ENCODE data around the gene MOB1A.
"Not testable (repeated sequence)": the region's sequence is repeated elsewhere in the genome, so short reads cannot be mapped to it uniquely, and the experiment has no call there.

The MOB1A gene

DNA sequence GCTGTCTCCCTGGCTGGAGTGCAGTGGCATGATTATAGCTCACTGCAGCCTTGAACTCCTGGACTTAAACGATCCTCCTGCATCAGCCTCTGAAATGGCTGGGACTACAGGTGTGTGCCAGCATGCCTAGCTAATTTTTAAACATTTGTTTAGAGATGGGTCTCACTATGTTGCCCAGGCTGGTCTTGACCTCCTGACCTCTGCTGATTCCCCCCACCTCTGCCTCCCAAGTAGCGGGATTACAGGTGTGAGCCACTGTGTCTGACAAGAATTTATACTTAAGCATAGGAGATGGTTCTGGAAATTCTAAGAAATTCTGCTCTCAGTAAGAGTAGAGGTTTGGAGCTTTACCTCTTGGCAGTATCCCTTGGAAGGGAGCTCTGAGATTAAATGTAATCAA, 38.0 kb upstream of the MOB1A start:
- peaks cover 88% of the 10 kb centered on the region for H3K36me3 ChIP-seq (ENCODE audit: control insufficient read depth, insufficient read depth, low read length)
- no peaks in the 10 kb centered on the region for H3K9me3 ChIP-seq (ENCODE audit: control insufficient read depth, low read length)
- no peak overlapping the region for H3K4me3 ChIP-seq (ENCODE audit: extremely low read depth, insufficient read depth, low read length, poor library complexity, severe bottlenecking)
- H3K4me1 ChIP-seq (ENCODE audit: control insufficient read depth, insufficient read depth, low read length, poor library complexity, severe bottlenecking), result no peaks in the 10 kb centered on the region
- no peak overlapping the region for H3K27ac ChIP-seq (ENCODE audit: low read depth, low read length, severe bottlenecking)
- 83 to 100% methylated on average over 1 of the region's 2 CpGs for WGBS, 2 experiments (ENCODE audit: insufficient coverage in 2 of 2)

DNA sequence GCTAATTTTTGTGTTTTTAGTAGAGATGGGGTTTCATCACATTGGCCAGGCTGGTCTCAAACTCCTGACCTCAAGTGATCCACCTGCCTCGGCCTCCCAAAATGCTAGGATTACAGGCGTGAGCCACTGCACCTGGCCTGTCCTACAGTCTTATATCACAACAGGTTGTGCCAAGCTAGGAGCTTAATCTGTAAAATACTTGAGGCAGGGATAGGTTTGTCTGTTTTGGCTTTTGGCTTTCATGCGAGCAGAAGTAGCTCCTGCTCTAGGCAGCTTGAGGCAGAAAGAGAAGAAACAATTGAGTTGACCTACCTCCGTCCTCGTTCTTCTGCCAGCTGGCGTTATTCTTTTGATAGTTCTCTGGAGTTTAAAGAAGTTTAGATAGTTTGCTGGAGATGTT, 37.1 kb upstream of the MOB1A start:
- H3K36me3 ChIP-seq (ENCODE audit: control insufficient read depth, insufficient read depth, low read length), result peaks cover 89% of the 10 kb centered on the region
- not testable (repeated sequence) for H3K4me1 ChIP-seq (ENCODE audit: control insufficient read depth, insufficient read depth, low read length, poor library complexity, severe bottlenecking); H3K9me3 ChIP-seq (ENCODE audit: control insufficient read depth, low read length); H3K4me3 ChIP-seq (ENCODE audit: extremely low read depth, insufficient read depth, low read length, poor library complexity, severe bottlenecking); H3K27ac ChIP-seq (ENCODE audit: low read depth, low read length, severe bottlenecking)
- 98% methylated on average over 5 to 6 of the region's 6 CpGs for WGBS, 2 experiments (ENCODE audit: insufficient coverage in 2 of 2)

DNA sequence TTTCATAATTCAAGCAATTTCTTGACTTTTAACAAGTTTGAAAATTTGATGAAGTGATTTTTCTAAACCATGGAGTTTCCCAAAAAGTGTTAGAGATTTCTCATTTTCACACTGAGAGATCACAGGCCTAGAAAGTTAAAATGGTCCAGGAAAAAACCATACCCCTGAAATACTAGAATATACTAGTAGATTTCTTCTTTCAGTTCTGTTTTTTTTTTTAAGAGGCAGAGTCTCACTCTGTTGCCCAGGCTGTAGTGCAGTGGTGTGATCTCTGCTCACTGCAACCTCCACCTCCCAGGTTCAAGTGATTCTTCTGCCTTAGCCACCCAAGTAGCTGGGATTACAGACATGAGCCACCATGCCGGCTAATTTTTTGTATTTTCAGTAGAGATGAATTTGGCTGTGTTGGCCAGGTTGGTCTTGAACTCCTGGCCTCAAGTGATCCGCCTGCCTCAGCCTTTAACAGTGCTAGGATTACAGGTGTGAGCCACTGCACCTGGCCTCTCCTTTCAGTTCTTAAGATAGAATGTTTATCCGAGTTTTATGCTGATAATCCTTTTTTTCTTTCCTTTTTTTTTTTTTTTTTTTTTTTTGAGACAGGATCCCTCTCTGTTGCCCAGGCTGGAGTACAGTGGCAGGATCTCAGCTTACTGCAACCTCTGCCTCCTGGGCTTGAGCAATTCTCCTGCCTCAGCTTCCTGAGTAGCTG, 34.2 kb upstream of the MOB1A start:
- no peaks in the 10 kb centered on the region for H3K4me1 ChIP-seq (ENCODE audit: control insufficient read depth, insufficient read depth, low read length, poor library complexity, severe bottlenecking)
- no peaks in the 10 kb centered on the region for H3K9me3 ChIP-seq (ENCODE audit: control insufficient read depth, low read length)
- H3K27ac ChIP-seq (ENCODE audit: low read depth, low read length, severe bottlenecking), result no peak overlapping the region
- H3K36me3 ChIP-seq (ENCODE audit: control insufficient read depth, insufficient read depth, low read length), result peaks cover 91% of the 10 kb centered on the region
- H3K4me3 ChIP-seq (ENCODE audit: extremely low read depth, insufficient read depth, low read length, poor library complexity, severe bottlenecking), result no peak overlapping the region
- 100% methylated on average over 2 of the region's 3 CpGs for WGBS, 2 experiments (ENCODE audit: insufficient coverage in 2 of 2)

DNA sequence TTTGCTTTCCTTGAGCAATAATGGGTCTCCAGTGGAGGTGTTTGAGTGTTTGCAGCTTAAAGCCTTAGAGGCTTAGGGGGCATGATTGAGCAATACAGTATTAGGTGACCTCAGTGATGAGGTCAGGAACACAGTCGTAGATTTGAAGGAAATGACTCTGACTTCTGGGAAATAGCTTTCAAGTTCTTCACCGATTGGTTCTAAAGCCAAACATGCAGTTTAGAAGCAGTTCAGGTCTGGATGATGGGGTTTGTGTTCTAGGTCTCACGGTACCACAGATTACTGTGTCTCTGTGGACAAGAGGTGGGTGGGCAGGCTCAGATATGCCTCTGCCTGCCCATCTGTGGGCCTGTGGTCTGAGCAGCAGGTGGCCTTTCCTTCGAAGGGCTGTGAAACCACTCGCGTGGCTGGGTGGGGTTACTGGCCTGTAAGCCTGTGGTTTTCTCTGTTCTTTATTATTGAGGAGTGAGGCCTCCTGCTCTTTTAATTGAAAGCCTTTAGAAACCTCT, 27.6 kb upstream of the MOB1A start:
- H3K27ac ChIP-seq (ENCODE audit: low read depth, low read length, severe bottlenecking), result no peak overlapping the region
- no peak overlapping the region for H3K4me3 ChIP-seq (ENCODE audit: extremely low read depth, insufficient read depth, low read length, poor library complexity, severe bottlenecking)
- 90 to 91% methylated on average over 3 to 6 of the region's 6 CpGs for WGBS, 2 experiments (ENCODE audit: insufficient coverage in 2 of 2)
- peaks cover 96% of the 10 kb centered on the region for H3K36me3 ChIP-seq (ENCODE audit: control insufficient read depth, insufficient read depth, low read length)
- H3K4me1 ChIP-seq (ENCODE audit: control insufficient read depth, insufficient read depth, low read length, poor library complexity, severe bottlenecking), result no peaks in the 10 kb centered on the region
- H3K9me3 ChIP-seq (ENCODE audit: control insufficient read depth, low read length), result no peaks in the 10 kb centered on the region

GRCh38 chr2:74205596-74205995, 26.9 kb upstream of the MOB1A start:
- 94 to 96% methylated on average over 3 to 5 of the region's 6 CpGs for WGBS, 2 experiments (ENCODE audit: insufficient coverage in 2 of 2)
- no peak overlapping the region for H3K4me3 ChIP-seq (ENCODE audit: extremely low read depth, insufficient read depth, low read length, poor library complexity, severe bottlenecking)
- peaks cover 95% of the 10 kb centered on the region for H3K36me3 ChIP-seq (ENCODE audit: control insufficient read depth, insufficient read depth, low read length)
- no peak overlapping the region for H3K27ac ChIP-seq (ENCODE audit: low read depth, low read length, severe bottlenecking)
- no peaks in the 10 kb centered on the region for H3K9me3 ChIP-seq (ENCODE audit: control insufficient read depth, low read length)
- H3K4me1 ChIP-seq (ENCODE audit: control insufficient read depth, insufficient read depth, low read length, poor library complexity, severe bottlenecking), result peaks cover 4% of the 10 kb centered on the region

DNA sequence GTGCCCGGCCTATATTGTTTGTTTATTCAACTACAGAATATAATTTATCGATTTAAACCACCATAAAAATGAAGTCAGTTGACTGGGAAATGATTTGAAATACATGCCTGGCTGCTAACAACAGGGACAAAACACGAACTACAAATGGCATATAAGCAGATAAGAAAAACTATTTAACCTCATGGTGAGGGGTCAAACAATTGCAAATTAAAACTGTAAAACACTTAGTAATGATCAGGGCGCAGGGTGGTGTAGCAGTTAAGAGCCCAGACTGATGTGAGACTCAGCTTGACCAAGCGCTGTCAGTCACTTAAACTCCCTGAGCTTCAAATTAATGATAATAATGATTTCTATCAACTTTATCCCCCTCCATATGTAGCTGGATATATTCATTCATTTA, 26.4 kb upstream of the MOB1A start:
- Histone ChIP-seq H3K9me3 (ENCODE audit: control insufficient read depth, low read length) (no peaks in the 10 kb centered on the region), H3K36me3 (ENCODE audit: control insufficient read depth, insufficient read depth, low read length) (peaks cover 92% of the 10 kb centered on the region), H3K27ac (ENCODE audit: low read depth, low read length, severe bottlenecking) (no peak overlapping the region), H3K4me3 (ENCODE audit: extremely low read depth, insufficient read depth, low read length, poor library complexity, severe bottlenecking) (no peak overlapping the region), H3K4me1 (ENCODE audit: control insufficient read depth, insufficient read depth, low read length, poor library complexity, severe bottlenecking) (peaks cover 5% of the 10 kb centered on the region)
- WGBS, 2 experiments (ENCODE audit: insufficient coverage in 2 of 2), result 80% methylated on average over 1 of the region's 5 CpGs; no CpG with 5 or more reads in 1 of the 2 experiments

GRCh38 chr2:74204436-74204835, 25.8 kb upstream of the MOB1A start:
- no peak overlapping the region for H3K27ac ChIP-seq (ENCODE audit: low read depth, low read length, severe bottlenecking)
- peaks cover 85% of the 10 kb centered on the region for H3K36me3 ChIP-seq (ENCODE audit: control insufficient read depth, insufficient read depth, low read length)
- no peak overlapping the region for H3K4me3 ChIP-seq (ENCODE audit: extremely low read depth, insufficient read depth, low read length, poor library complexity, severe bottlenecking)
- 100% methylated on average over 3 of the region's 3 CpGs for WGBS, 2 experiments (ENCODE audit: insufficient coverage in 2 of 2)
- no peaks in the 10 kb centered on the region for H3K9me3 ChIP-seq (ENCODE audit: control insufficient read depth, low read length)
- peaks cover 8% of the 10 kb centered on the region for H3K4me1 ChIP-seq (ENCODE audit: control insufficient read depth, insufficient read depth, low read length, poor library complexity, severe bottlenecking)

DNA sequence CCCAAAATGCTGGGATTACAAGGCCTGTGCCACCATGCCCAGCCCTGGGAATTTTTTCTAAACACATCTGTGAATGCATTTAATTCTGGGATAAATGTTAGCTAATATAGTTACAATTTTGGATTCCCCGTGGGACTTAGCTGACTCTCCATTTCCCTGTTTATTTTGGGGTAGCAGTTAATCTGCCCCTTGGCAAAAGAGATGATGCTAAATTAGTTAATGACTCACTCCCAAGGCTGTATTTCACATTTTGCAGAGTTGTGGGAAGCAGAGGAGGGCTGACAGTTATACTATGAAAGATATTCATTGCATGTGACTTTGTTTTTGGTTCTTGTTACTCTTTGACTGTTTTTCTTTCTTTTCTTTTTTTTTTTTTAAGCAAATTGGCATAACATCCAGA, 22.9 kb upstream of the MOB1A start:
- Histone ChIP-seq H3K4me3 (ENCODE audit: extremely low read depth, insufficient read depth, low read length, poor library complexity, severe bottlenecking) (no peak overlapping the region), H3K4me1 (ENCODE audit: control insufficient read depth, insufficient read depth, low read length, poor library complexity, severe bottlenecking) (peaks cover 8% of the 10 kb centered on the region)

GRCh38 chr2:74201196-74201595, 22.5 kb upstream of the MOB1A start:
- Histone ChIP-seq H3K9me3 (ENCODE audit: control insufficient read depth, low read length) (no peaks in the 10 kb centered on the region), H3K27ac (ENCODE audit: low read depth, low read length, severe bottlenecking) (no peak overlapping the region), H3K4me1 (ENCODE audit: control insufficient read depth, insufficient read depth, low read length, poor library complexity, severe bottlenecking) (peaks cover 8% of the 10 kb centered on the region), H3K36me3 (ENCODE audit: control insufficient read depth, insufficient read depth, low read length) (peaks cover 53% of the 10 kb centered on the region), H3K4me3 (ENCODE audit: extremely low read depth, insufficient read depth, low read length, poor library complexity, severe bottlenecking) (no peak overlapping the region)
- WGBS, 2 experiments (ENCODE audit: insufficient coverage in 2 of 2), result 86% methylated on average over 1 to 2 of the region's 3 CpGs

More for the DNA sequence above, 22.9 kb upstream of the MOB1A start:
- peaks cover 57% of the 10 kb centered on the region for H3K36me3 ChIP-seq (ENCODE audit: control insufficient read depth, insufficient read depth, low read length)
- 80% methylated on average over 1 of the region's 1 CpG; no CpG with 5 or more reads in 1 of the 2 experiments for WGBS, 2 experiments (ENCODE audit: insufficient coverage in 2 of 2)
- H3K27ac ChIP-seq (ENCODE audit: low read depth, low read length, severe bottlenecking), result no peak overlapping the region
- no peaks in the 10 kb centered on the region for H3K9me3 ChIP-seq (ENCODE audit: control insufficient read depth, low read length)

DNA sequence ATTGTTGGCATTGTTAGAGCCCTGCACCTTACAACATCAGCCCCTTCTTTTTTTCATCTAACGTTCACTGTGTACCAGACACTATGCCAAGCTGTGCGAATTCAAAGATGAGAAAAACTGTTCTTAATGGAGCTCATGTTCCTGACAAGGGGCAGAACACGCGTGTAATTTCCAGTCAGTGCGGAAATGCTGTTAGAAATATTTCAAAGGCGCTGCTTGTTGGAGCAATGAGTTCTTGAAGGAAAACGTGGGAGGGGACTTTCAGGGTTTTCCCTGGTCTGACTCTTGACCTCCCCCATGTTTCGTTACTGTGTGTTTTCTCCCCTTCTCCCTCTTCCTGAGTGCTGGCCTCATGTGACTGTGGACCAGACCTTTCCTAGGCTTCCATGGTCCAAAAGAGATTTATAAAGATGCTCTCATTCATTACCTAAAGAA, 21.2 kb upstream of the MOB1A start:
- WGBS, 2 experiments (ENCODE audit: insufficient coverage in 2 of 2), result 7 to 13% methylated on average over 6 to 8 of the region's 8 CpGs
- Histone ChIP-seq H3K4me3 (ENCODE audit: extremely low read depth, insufficient read depth, low read length, poor library complexity, severe bottlenecking) (peak overlapping the region; percentile 87), H3K27ac (ENCODE audit: low read depth, low read length, severe bottlenecking) (peak overlapping the region; percentile 100)

GRCh38 chr2:74199275-74199701, 20.6 kb upstream of the MOB1A start:
- Histone ChIP-seq H3K4me1 (ENCODE audit: control insufficient read depth, insufficient read depth, low read length, poor library complexity, severe bottlenecking) (peaks cover 8% of the 10 kb centered on the region), H3K9me3 (ENCODE audit: control insufficient read depth, low read length) (no peaks in the 10 kb centered on the region), H3K27ac (ENCODE audit: low read depth, low read length, severe bottlenecking) (peak overlapping the region; percentile 100), H3K36me3 (ENCODE audit: control insufficient read depth, insufficient read depth, low read length) (peaks cover 33% of the 10 kb centered on the region), H3K4me3 (ENCODE audit: extremely low read depth, insufficient read depth, low read length, poor library complexity, severe bottlenecking) (peak overlapping the region; percentile 87)
- WGBS, 2 experiments (ENCODE audit: insufficient coverage in 2 of 2), result 0 to 1% methylated on average over 9 to 14 of the region's 20 CpGs

More for the DNA sequence above, 21.2 kb upstream of the MOB1A start:
- Histone ChIP-seq H3K36me3 (ENCODE audit: control insufficient read depth, insufficient read depth, low read length) (peaks cover 39% of the 10 kb centered on the region), H3K9me3 (ENCODE audit: control insufficient read depth, low read length) (no peaks in the 10 kb centered on the region), H3K4me1 (ENCODE audit: control insufficient read depth, insufficient read depth, low read length, poor library complexity, severe bottlenecking) (peaks cover 8% of the 10 kb centered on the region)
